Measurements from ENCODE around the gene SHISAL1.

DNA sequence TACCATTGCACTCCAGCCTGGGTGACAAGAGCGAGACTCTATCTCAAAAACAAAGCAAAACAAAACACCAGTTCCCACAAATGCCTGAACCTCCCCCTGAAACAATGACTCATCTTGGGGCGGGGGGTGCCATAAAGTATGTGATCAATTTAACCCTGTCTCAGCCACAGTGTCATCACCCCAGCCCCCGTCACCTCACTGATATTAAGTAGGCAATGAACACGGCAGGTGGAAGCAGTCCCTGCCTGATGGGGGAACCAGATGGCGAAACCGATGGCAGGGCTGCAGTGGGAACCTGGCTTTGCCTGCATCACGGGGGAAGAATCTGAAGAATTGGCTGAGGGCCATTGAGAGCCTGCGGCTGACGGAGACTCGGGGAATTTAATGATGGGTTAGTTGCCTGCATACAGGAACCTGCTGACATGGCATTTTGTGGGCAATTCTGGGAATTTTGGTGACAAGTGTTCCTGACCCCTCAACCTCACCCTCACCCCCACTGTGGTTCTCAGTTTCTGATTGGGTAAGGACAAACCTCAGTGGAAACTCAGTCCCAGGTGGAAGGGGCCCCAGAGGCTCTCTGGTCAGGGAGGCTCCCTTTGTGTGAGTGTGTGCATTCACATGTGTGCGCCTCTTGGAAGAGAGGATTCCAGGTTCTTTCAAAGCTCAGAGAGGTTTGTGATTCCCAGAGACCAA, 39.1 kb upstream of the SHISAL1 start:
- TF ChIP-seq, protein P1, sequence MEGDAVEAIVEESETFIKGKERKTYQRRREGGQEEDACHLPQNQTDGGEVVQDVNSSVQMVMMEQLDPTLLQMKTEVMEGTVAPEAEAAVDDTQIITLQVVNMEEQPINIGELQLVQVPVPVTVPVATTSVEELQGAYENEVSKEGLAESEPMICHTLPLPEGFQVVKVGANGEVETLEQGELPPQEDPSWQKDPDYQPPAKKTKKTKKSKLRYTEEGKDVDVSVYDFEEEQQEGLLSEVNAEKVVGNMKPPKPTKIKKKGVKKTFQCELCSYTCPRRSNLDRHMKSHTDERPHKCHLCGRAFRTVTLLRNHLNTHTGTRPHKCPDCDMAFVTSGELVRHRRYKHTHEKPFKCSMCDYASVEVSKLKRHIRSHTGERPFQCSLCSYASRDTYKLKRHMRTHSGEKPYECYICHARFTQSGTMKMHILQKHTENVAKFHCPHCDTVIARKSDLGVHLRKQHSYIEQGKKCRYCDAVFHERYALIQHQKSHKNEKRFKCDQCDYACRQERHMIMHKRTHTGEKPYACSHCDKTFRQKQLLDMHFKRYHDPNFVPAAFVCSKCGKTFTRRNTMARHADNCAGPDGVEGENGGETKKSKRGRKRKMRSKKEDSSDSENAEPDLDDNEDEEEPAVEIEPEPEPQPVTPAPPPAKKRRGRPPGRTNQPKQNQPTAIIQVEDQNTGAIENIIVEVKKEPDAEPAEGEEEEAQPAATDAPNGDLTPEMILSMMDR (optimal IDR thresholded peaks at IDR 0.05 in 1 of 3, IDR thresholded peaks at IDR 0.05 in 1 of 3, conservative IDR thresholded peaks at IDR 0.05 in 1 of 3; ENCODE audit: extremely low read depth in 1 of 3, insufficient read depth in 2 of 3, low read length in 3 of 3) = peak in 2 of 3 experiments; percentile 2 to 27
- no peak for TF ChIP-seq EZH2 (IDR thresholded peaks at IDR 0.05; ENCODE audit: low read length)
